HepG2 (cell line): Measurements from ENCODE around the gene PRKAR1B. TPM values are rescaled to one million over a fixed set of nuclear protein-coding genes. Genes with fewer than 3 reads are reported as not detected.

ENCODE experiments used
- ATAC-seq: fragments of 200-7000 bp; cut with Tn5 transposase; 3 replicates; pipeline ENCODE4 v1.9.1; 2020; ENCODE audit warnings: mild to moderate bottlenecking, moderate library complexity
- BruUV-seq: library from RNA; stranded (reverse); fragments of 400-500 nt; replicated peaks from 2 replicates; lab custom pipeline; 2021; lab: Mats Ljungman, UMichigan
- CTCF ChIA-PET: fragments of 300-600 bp; formaldehyde crosslinking; extraction: SDS; loops from one replicate; lab custom pipeline; 2021; ENCODE audit warnings: low total read pairs, inconsistent platforms, low intra/inter-chr PET ratio; lab: Yijun Ruan, JAX
- POLR2A ChIA-PET: fragments of 350-600 bp; sonication (Branson Sonifier 250); formaldehyde crosslinking; loops from one replicate; lab custom pipeline; 2020; ENCODE audit warnings: antibody characterized with exemption, inconsistent platforms; lab: Yijun Ruan, JAX
- DNase-seq: peaks from one replicate; pipeline ENCODE4 v3.0.0-alpha.2; 2015; ENCODE audit warnings: low spot score
- FAIRE-seq: peaks from 3 replicates; lab custom pipeline; 2011; peaks lifted over from hg19 to GRCh38; lab: Jason Lieb, UNC
- H2AFZ ChIP-seq: one replicate; pipeline ENCODE4 v1.6.1; 2011; ENCODE audit warnings: low read length, inconsistent platforms
- H3K27ac ChIP-seq: fragments of 300-600 bp; 3 replicates; pipeline ENCODE4 v1.8.0; 2011; ENCODE audit warnings: mixed run types, mild to moderate bottlenecking, mixed read lengths, low read length, inconsistent platforms; ENCODE audit not compliant: insufficient read depth; ENCODE audit errors: extremely low read length
- H3K27me3 ChIP-seq, 2 experiments: fragments of 200-600 bp in 1 of 2; 2 replicates in 1 of 2; 3 replicates in 1 of 2; pipeline versions ENCODE4 v1.6.0 to v1.8.0; 2011; ENCODE audit warnings: low read length in 2 of 2, mild to moderate bottlenecking in 2 of 2, moderate library complexity in 2 of 2, inconsistent platforms in 1 of 2; ENCODE audit not compliant: insufficient read depth in 2 of 2, control insufficient read depth in 1 of 2
- H3K36me3 ChIP-seq, 2 experiments: fragments of 200-600 bp in 1 of 2; replicated peaks in 1 of 2; 2 replicates in 1 of 2; 3 replicates in 1 of 2; pipeline versions ENCODE4 v1.5.1 to v1.8.0; 2011; ENCODE audit warnings: low read length in 2 of 2, inconsistent platforms in 1 of 2; ENCODE audit not compliant: insufficient read depth in 2 of 2, control insufficient read depth in 1 of 2
- H3K4me1 ChIP-seq: 2 replicates; pipeline ENCODE4 v1.5.1; 2012; ENCODE audit warnings: low read length, inconsistent platforms; ENCODE audit not compliant: insufficient read depth
- H3K4me2 ChIP-seq: 2 replicates; pipeline ENCODE4 v1.6.0; 2011; ENCODE audit warnings: low read depth, low read length, inconsistent platforms
- H3K4me3 ChIP-seq, 3 experiments: fragments of 200-600 bp in 1 of 3; sonication (generic), shearing (Covaris generic) in 1 of 3; replicated peaks in 1 of 3; 2 replicates each; pipeline ENCODE4 v1.5.1; 2011 to 2016; ENCODE audit warnings: low read length in 3 of 3, inconsistent platforms in 2 of 3, low read depth in 2 of 3, mild to moderate bottlenecking in 2 of 3, control low read depth in 1 of 3, mixed read lengths in 1 of 3; ENCODE audit not compliant: insufficient read depth in 1 of 3
- H3K79me2 ChIP-seq: one replicate; pipeline ENCODE4 v1.6.1; 2011; ENCODE audit warnings: low read length, inconsistent platforms; ENCODE audit not compliant: insufficient read depth
- H3K9ac ChIP-seq: 2 replicates; pipeline ENCODE4 v1.6.0; 2011; ENCODE audit warnings: mild to moderate bottlenecking, low read depth, low read length, inconsistent platforms; ENCODE audit not compliant: insufficient read depth
- H3K9me3 ChIP-seq: 2 replicates; pipeline ENCODE4 v1.5.1; 2012; ENCODE audit warnings: mild to moderate bottlenecking, low read length
- H4K20me1 ChIP-seq: 2 replicates; pipeline ENCODE4 v1.6.0; 2011; ENCODE audit warnings: inconsistent platforms, mild to moderate bottlenecking, low read length, moderate library complexity; ENCODE audit not compliant: insufficient read depth
- ARNT2 ChIP-seq: sonication (generic); formaldehyde crosslinking; IDR thresholded peaks from 2 replicates; pipeline ENCODE4 v1.8.0; 2022; ENCODE audit warnings: mild to moderate bottlenecking, low read depth, missing genetic modification reagents, moderate library complexity
- ERF ChIP-seq: IDR thresholded peaks from 2 replicates; pipeline ENCODE4 v1.6.1; 2018; ENCODE audit warnings: missing biosample characterization, missing genetic modification reagents
- HIVEP1 ChIP-seq: sonication (generic); formaldehyde crosslinking; IDR thresholded peaks from 2 replicates; pipeline ENCODE4 v1.4.0; 2020; ENCODE audit warnings: mild to moderate bottlenecking, missing genetic modification reagents
- JARID2 ChIP-seq: sonication (generic); formaldehyde crosslinking; IDR thresholded peaks from 2 replicates; pipeline ENCODE4 v1.8.1; 2023; ENCODE audit warnings: missing genetic modification reagents, inconsistent platforms; ENCODE audit not compliant: insufficient replicate concordance
- KLF15 ChIP-seq: sonication (generic); formaldehyde crosslinking; IDR thresholded peaks from 2 replicates; pipeline ENCODE4 v1.8.1; 2023; ENCODE audit warnings: borderline replicate concordance, mild to moderate bottlenecking, inconsistent platforms, missing genetic modification reagents, mixed read lengths
- NCOA2 ChIP-seq: sonication (generic); formaldehyde crosslinking; IDR thresholded peaks from 2 replicates; pipeline ENCODE4 v1.8.0; 2022; ENCODE audit warnings: inconsistent platforms
- PRMT3 ChIP-seq: sonication (generic); formaldehyde crosslinking; IDR thresholded peaks from 2 replicates; pipeline ENCODE4 v1.8.1; 2022; ENCODE audit warnings: low read depth, mild to moderate bottlenecking, moderate library complexity, missing genetic modification reagents, borderline replicate concordance
- RFXANK ChIP-seq: IDR thresholded peaks from 2 replicates; pipeline ENCODE4 v1.6.1; 2016
- THAP9 ChIP-seq: sonication (generic); formaldehyde crosslinking; IDR thresholded peaks from 2 replicates; pipeline ENCODE4; 2020; ENCODE audit warnings: missing genetic modification reagents, mild to moderate bottlenecking, borderline replicate concordance
- ZIK1 ChIP-seq: sonication (generic); formaldehyde crosslinking; IDR thresholded peaks from 2 replicates; pipeline ENCODE4 v1.5.0; 2020; ENCODE audit warnings: mild to moderate bottlenecking, low read depth, missing genetic modification reagents, borderline replicate concordance
- ZNF547 ChIP-seq: sonication (generic); formaldehyde crosslinking; IDR thresholded peaks from 2 replicates; pipeline ENCODE4 v1.5.1; 2020; ENCODE audit warnings: mild to moderate bottlenecking, missing genetic modification reagents
- ZNF574 ChIP-seq: sonication (generic); formaldehyde crosslinking; IDR thresholded peaks from 2 replicates; pipeline ENCODE4 v1.4.0; 2020; ENCODE audit warnings: missing genetic modification reagents
- ZNF639 ChIP-seq: conservative IDR thresholded peaks from 2 replicates; pipeline ENCODE4 v1.6.1; 2018; ENCODE audit warnings: missing genetic modification reagents
- ZNF761 ChIP-seq: sonication (generic); formaldehyde crosslinking; conservative IDR thresholded peaks from 2 replicates; pipeline ENCODE4 v1.4.0; 2020; ENCODE audit warnings: mild to moderate bottlenecking, missing genetic modification reagents
- ZZZ3 ChIP-seq: sonication (generic); formaldehyde crosslinking; IDR thresholded peaks from 2 replicates; pipeline ENCODE4 v1.4.0; 2020; ENCODE audit warnings: missing genetic modification reagents, mild to moderate bottlenecking, borderline replicate concordance
- WGBS: methylation state at CpG from one replicate; pipeline ENCODE4 v1.1.6; 2017; ENCODE audit warnings: low lambda C conversion rate; 5-methylcytosine and 5-hydroxymethylcytosine counted together
- in situ Hi-C: cut with HindIII; loops from 2 replicates; pipeline ENCODE4 v1.10.0; 2017; ENCODE audit warnings: low pct_unique_long_range_greater_than_20kb; ENCODE audit not compliant: extremely low pct_ligation_motif_present
- intact Hi-C: fragments of 100-400 bp; cut with micrococcal nuclease; formaldehyde crosslinking; loops from one replicate; pipeline ENCODE4 v1.10.0; 2022; ENCODE audit not compliant: unreplicated experiment
- polyA plus RNA-seq, 8 experiments: library from polyadenylated mRNA; depleted of rRNA in 3 of 8; stranded (reverse) in 7 of 8; unstranded in 1 of 8; fragments of >200 nt; fragmentation: Illumina TruSeq in 4 of 8; extraction: Trizol in 4 of 8; gene quantifications; 2 replicates each; pipeline versions ENCODE4 v1.2.1 to v1.2.3, GENCODE V29; 2011 to 2016; ENCODE audit warnings: low read depth in 4 of 8, missing spikeins in 1 of 8, mixed read lengths in 1 of 8; ENCODE audit not compliant: insufficient read depth in 1 of 8
- total RNA-seq, 5 experiments: library from RNA; depleted of rRNA; stranded (reverse); fragments of >200 nt; fragmentation: Illumina TruSeq; extraction: Trizol; gene quantifications; 2 replicates each; pipeline ENCODE4 v1.2.3, GENCODE V29; 2016; ENCODE audit warnings: low read depth in 1 of 5

The PRKAR1B gene
- total and polyA plus RNA-seq, 2 of the 13 experiments (the other 11 are each of a cell fraction or from before 2014, with no cell fraction given) = 7.9 to 28.2 TPM

- Histone ChIP-seq H3K9me3 (peaks cover 15% of the 10 kb centered on the region), H2AFZ (no peak overlapping the region), H3K36me3 (peaks cover 7 to 35% of the 10 kb centered on the region in 2 experiments), H3K27me3 (no peaks in the 10 kb centered on the region), H4K20me1 (no peaks in the 10 kb centered on the region), H3K4me3 (no peak overlapping the region; a peak in 1 of 6 replicates), H3K4me2 (peak overlapping the region; percentile 47), H3K4me1 (peaks cover 61% of the 10 kb centered on the region), H3K79me2 (peaks cover 49% of the 10 kb centered on the region), H3K9ac (no peak overlapping the region), H3K27ac (peak overlapping the region; percentile 49)
- ChIA-PET CTCF (interaction anchor here (1.6 kb wide), 1 partner anchor 468 kb away, joined by 5 read pairs; no protein-coding TSS in a partner anchor), POLR2A (interaction anchor here (0.6 to 1.2 kb wide), 8 partner anchors 11 to 406 kb away, joined by 3 to 6 read pairs (median 3); no protein-coding TSS in a partner anchor)
- in situ Hi-C loops = no loop called here
- peak; percentile 92 for FAIRE-seq
- ATAC-seq = peak; percentile 98
- BruUV-seq = no TSS peak
- WGBS = 20% methylated on average over 1 of the region's 17 CpGs
- DNase-seq = peak; percentile 86
- intact Hi-C loops = loop anchor here (5.0 kb wide), 1 partner anchor 400 kb away; no protein-coding TSS in a partner anchor
- peak; percentile 25; the same call in 1 of the 2 replicates for TF ChIP-seq THAP9 (CRISPR knock-in tag)
- TF ChIP-seq ZZZ3 (CRISPR knock-in tag) = no peak
- no peak for TF ChIP-seq RFXANK
- TF ChIP-seq JARID2 (CRISPR knock-in tag) = no peak
- TF ChIP-seq ERF (CRISPR knock-in tag) = peak; percentile 68; the same call in 1 of the 2 replicates
- TF ChIP-seq ZNF547 (CRISPR knock-in tag) = peak; percentile 72; the same call in 1 of the 2 replicates
- TF ChIP-seq ZNF761 (CRISPR knock-in tag) = 0 out of 2 replicates have a peak, but pooled peaks have one; percentile 29
- TF ChIP-seq ZIK1 (CRISPR knock-in tag) = no peak
- TF ChIP-seq HIVEP1 (CRISPR knock-in tag) = no peak
- TF ChIP-seq NCOA2 = peak; percentile 48
- TF ChIP-seq ZNF574 (CRISPR knock-in tag) = peak; percentile 82
- TF ChIP-seq ARNT2 = no peak
- no peak for TF ChIP-seq KLF15 (CRISPR knock-in tag)
- TF ChIP-seq ZNF639 (CRISPR knock-in tag) = no peak
- no peak for TF ChIP-seq PRMT3
These were observed 5.0 kb upstream of the PRKAR1B start for GRCh38 chr7:732094-732541.
